GM19455 (cell line): Measurements from ENCODE around the gene CREG2.

Experiments used
- ATAC-seq: cut with Tn5 transposase; IDR thresholded peaks from one replicate; pipeline ENCODE4 v1.9.1; 2021; ENCODE audit not compliant: unreplicated experiment

Gene CREG2

GRCh38 chr2:101310834-101311695, 76.2 kb downstream of the CREG2 start:
- ATAC-seq = no peak

- no peak for ATAC-seq
Observed at GRCh38 chr2:101310090-101310833, 77.0 kb downstream of the CREG2 start.

- peak; percentile 57 for ATAC-seq
Observed at GRCh38 chr2:101308432-101309210, 78.7 kb downstream of the CREG2 start, which contains the start of gene RNF149. RNF149 (minus strand) TSS chr2:101308701; CDS start chr2:101308588, 113 bp downstream.

- peak; percentile 10 for ATAC-seq
Observed at GRCh38 chr2:101307950-101308431, 79.3 kb downstream of the CREG2 start.

- no peak for ATAC-seq
Observed at GRCh38 chr2:101307503-101307902, 79.8 kb downstream of the CREG2 start.

GRCh38 chr2:101306410-101306809, 80.9 kb downstream of the CREG2 start:
- ATAC-seq = peak; percentile 17

GRCh38 chr2:101305492-101306078, 81.7 kb downstream of the CREG2 start:
- no peak for ATAC-seq

- ATAC-seq = no peak
Observed at GRCh38 chr2:101305035-101305434, 82.3 kb downstream of the CREG2 start.

GRCh38 chr2:101303688-101304087, 83.6 kb downstream of the CREG2 start:
- ATAC-seq = no peak

GRCh38 chr2:101302016-101302415, 85.3 kb downstream of the CREG2 start:
- no peak for ATAC-seq

- ATAC-seq = no peak
Observed at GRCh38 chr2:101300836-101301235, 86.5 kb downstream of the CREG2 start.

GRCh38 chr2:101300164-101300563, 87.1 kb downstream of the CREG2 start:
- ATAC-seq = no peak

- ATAC-seq = no peak
Observed at GRCh38 chr2:101299604-101300003, 87.7 kb downstream of the CREG2 start.

GRCh38 chr2:101297383-101297782, 89.9 kb downstream of the CREG2 start:
- ATAC-seq = no peak

- no peak for ATAC-seq
Observed at GRCh38 chr2:101296371-101296770, 90.9 kb downstream of the CREG2 start.

- ATAC-seq = no peak
Observed at GRCh38 chr2:101295895-101296294, 91.4 kb downstream of the CREG2 start.
